Stimulated activated CD4-positive, alpha-beta T cell treated with anti-CD3 and anti-CD28 coated beads, Interleukin-1b, Interleukin-23, amount 100 ng/mL, for 1 hour (primary cell): Measurements from ENCODE around the gene ENPP3.
"Not testable (repeated sequence)": the region's sequence is repeated elsewhere in the genome, so short reads cannot be mapped to it uniquely, and the experiment has no call there.

Source experiments
- DNase-seq, 2 donors: peaks; one replicate each; pipeline ENCODE4 v3.0.0-alpha.2; 2020; ENCODE audit warnings: low read depth in 2 of 2

The ENPP3 gene

DNA sequence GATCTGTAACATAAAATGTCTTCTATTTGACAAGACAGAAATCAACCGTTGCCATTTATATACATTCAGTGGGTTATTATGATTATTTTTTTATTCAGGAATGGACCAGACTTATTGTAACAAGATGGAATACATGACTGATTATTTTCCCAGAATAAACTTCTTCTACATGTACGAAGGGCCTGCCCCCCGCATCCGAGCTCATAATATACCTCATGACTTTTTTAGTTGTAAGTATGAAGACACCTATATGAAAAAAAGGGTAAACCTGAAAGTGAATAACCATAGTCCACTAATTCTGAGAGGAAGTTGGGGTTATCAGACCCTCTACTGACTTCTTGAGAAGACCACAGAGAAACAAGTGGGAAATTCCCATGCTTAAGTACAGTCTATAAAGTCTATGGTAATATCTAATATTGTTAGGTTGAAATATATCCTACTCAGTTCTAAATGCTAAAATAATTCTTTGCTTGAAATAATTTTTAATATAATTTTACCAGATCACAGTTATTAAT lies 48.2 kb downstream of the ENPP3 start:
- no peak for DNase-seq

GRCh38 chr6:131687022-131687421 lies 49.9 kb downstream of the ENPP3 start:
- no peak for DNase-seq

DNA sequence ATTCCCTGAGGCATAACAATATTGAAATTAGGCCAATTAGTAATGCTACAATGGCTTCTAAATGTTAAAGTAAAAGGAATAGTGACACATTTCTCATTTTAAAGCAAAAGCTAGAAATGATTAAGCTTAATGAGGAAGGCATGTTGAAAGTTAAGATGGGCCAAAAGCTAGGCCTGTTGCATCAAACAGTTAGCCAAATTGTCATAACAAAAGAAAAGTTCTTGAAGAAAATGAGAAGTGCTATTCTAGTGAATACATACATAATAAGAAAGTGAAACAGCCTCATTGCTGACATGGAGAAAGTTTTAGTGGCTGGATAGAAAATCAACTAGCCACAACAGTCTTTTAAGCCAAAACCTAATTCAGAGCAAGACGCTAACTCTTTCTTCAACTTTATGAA lies 51.2 kb downstream of the ENPP3 start:
- no peak for DNase-seq

- no peak for DNase-seq
Measured at GRCh38 chr6:131692031-131692430, 54.9 kb downstream of the ENPP3 start.

- no peak for DNase-seq
Measured at GRCh38 chr6:131692589-131692988, 55.5 kb downstream of the ENPP3 start.

DNA sequence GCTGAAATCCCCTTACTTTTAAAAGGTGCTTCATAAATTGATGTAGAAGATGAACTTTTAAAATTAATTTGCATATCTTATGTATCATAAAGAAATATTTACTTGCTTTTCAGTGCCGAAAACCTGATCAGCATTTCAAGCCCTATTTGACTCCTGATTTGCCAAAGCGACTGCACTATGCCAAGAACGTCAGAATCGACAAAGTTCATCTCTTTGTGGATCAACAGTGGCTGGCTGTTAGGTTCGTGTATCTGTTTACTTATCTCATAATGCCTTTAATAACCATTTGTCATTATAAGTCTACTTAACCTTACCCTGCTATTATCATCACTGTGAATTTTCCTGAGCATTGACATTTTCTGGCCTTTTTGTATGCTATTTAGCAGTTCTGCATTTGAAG lies 56.3 kb downstream of the ENPP3 start:
- no peak for DNase-seq

- DNase-seq = no peak
Measured at GRCh38 chr6:131694832-131695426, 57.8 kb downstream of the ENPP3 start.

DNA sequence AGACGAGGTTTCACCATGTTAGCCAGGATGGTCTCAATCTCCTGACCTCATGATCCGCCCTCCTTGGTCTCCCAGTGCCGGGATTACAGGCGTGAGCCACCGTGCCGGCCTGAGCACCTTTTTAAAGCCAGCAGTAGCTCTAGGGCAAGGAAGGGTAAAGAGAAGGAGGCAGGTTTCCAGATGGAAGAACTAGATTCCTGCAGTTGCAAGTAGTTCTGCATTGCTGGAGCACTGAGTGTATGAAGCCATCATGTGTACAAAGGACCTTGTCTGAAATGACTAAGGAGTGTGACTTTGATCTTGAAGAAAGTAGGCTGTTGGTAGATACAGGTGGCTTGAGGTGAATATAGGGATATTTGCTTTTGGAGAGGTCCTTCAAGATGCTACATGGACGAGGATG lies 59.9 kb downstream of the ENPP3 start:
- no peak for DNase-seq

DNA sequence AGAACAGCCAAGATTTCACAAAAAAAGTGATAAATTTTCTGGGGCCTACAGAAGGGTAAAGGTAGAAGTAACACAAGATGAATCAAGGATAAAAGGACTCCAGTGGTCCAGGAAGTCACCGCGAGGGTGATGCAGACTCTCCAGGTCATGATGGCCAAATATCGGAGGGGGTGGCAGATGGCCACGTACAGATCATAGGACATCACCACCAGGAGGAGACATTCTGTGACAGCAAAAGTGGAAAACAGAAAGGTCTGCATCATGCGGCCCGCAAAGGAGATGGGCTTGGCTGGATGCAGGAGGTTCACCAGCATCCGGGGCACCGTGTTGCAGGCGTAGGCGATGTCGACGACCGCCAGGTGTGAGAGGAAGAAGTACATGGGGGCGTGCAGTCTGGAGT lies 63.7 kb downstream of the ENPP3 start:
- not testable (repeated sequence) for DNase-seq

DNA sequence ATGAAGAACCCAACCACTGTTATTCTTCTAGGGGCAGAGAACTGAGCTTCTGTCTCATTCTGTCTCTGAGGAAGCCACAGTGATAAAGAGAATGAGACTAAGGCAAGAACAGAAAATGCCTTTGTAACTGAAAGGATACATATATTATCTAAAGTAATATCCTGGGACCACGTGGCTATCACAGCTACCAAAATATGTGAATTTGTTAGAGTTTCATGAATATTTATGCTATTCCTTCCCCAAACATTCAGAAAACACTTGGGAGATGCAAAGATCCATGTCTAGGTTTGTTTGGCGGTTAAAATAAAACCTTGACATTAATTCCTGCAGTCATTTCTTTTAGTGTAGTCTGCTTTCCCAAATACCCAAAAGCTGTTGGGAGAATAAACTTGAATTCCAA lies 66.8 kb downstream of the ENPP3 start:
- not testable (repeated sequence) for DNase-seq

DNA sequence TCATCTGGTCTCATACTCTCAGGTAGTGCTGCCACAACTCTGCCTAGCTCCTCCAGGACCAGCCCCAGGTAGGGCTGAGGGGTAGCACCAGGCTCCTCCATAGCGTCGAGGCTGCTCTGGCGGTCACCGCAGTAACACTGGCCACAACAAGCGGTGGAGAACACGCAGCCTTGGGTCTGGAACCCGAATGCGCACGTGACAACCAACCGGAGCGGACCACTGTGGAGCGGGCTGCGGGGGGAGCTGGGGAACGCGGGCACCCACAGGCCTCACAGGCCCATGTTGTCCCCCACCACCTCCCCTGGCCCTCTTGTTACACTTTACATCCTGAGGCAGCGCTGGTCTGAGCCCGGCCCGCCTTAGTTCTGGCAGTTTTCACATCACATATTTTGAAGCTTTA lies 73.8 kb downstream of the ENPP3 start, which contains the start of gene CTAGE9:
CTAGE9 (minus strand) TSS at position 101 of the 400 bp plus-strand sequence; CDS start at position 101, 0 bp downstream.
- not testable (repeated sequence) for DNase-seq

GRCh38 chr6:131715567-131715966 lies 78.5 kb downstream of the ENPP3 start:
- not testable (repeated sequence) for DNase-seq

DNA sequence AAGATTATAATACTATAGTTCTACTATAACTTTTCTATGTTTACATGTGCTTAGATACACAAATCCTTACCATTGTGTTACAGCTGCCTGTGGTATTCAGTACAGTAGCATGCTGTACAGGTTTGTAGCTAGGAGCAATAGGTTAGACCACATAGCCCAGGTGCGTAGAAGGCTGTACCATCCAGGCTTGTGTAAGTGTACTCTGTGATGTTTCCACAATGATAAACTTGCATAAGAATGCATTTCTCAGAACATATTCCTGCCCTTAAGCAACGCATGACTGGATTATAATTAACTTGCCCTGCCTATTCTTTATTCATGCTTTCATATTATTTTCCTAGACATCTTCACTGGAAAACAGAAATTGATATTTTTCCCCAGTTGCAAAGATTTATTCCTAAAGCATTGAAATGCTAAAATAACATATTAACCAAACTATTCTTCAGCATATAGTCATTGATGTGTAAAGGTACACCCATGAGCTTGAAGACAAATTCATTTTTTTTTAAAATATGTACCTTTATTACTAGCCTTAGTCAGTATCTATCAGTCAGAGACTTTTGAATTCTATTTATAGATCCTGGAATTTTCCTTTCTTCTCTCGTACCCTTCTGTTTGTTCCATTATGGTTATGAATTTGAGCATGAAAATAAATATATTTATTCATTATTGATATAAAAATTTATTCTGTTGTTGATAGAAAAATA lies 80.9 kb downstream of the ENPP3 start:
- DNase-seq = no peak

GRCh38 chr6:131721161-131721560 lies 84.1 kb downstream of the ENPP3 start:
- DNase-seq = no peak

GRCh38 chr6:131724114-131724513 lies 87.0 kb downstream of the ENPP3 start:
- DNase-seq = no peak

- no peak for DNase-seq
Measured at GRCh38 chr6:131727467-131727866, 90.4 kb downstream of the ENPP3 start.

DNA sequence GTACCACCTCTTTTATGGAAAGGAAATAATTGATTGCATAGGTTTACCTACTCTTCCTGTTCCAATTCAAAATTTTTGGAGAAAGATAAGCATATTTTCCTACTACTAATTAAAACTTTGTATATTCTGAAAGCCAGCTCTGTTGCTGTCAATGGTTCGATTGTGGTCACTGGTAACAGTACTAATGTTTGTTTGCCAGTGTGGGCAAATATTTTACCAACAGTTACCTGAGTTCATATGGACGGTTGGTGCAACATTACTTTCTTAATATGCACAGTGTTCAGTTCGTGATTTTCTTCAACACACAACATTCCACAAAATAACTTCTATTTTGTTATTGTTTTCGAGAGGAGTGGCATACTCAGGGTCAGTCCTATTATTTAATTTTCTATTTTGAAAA lies 90.8 kb downstream of the ENPP3 start:
- DNase-seq = no peak

DNA sequence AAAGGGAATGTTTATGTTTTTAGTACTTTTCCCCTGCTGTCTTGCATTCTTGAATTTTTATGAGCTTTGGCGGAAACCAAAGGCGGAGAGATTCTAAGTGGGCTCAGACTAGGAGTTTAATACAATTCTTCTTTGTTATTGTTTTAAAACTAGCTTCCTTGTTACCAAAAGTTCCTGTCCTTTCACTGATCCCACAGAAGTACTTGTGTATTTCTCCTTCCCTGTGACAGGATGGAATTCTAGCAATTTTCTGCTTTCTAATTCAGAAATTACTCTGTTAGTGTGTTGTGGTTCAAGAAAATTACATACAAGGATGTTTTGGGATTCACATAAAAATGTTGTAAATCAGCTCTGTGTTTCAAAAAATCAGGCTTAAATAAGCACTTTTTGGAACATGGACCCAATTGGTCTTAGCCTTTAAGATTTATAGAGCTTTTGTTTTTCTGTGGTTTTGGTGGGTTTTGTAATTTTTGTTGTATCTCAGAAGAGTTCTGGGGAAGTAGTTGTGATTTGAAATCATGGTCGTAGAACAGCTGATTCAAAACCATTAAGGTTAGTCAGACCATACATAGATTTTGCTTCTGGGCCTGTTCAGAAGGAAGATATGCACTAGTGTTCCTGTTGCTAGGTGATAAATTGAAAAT lies 91.3 kb downstream of the ENPP3 start:
- no peak for DNase-seq

- no peak for DNase-seq
Measured at GRCh38 chr6:131729550-131729949, 92.4 kb downstream of the ENPP3 start.

- no peak for DNase-seq
Measured at GRCh38 chr6:131730264-131730663, 93.2 kb downstream of the ENPP3 start.

GRCh38 chr6:131731224-131731623 lies 94.1 kb downstream of the ENPP3 start:
- DNase-seq = no peak

- DNase-seq = no peak
Measured at GRCh38 chr6:131733376-131734016, 96.4 kb downstream of the ENPP3 start.
